Measurements from ENCODE around the gene GAL3ST1. TPM values are rescaled to one million over a fixed set of nuclear protein-coding genes. Genes with fewer than 3 reads are reported as not detected.

GAL3ST1 gene
- total and polyA plus RNA-seq, 2 donors (not counting 1 experiment from before 2014, with no cell fraction given): 0.70 TPM; not detected in 1

DNA sequence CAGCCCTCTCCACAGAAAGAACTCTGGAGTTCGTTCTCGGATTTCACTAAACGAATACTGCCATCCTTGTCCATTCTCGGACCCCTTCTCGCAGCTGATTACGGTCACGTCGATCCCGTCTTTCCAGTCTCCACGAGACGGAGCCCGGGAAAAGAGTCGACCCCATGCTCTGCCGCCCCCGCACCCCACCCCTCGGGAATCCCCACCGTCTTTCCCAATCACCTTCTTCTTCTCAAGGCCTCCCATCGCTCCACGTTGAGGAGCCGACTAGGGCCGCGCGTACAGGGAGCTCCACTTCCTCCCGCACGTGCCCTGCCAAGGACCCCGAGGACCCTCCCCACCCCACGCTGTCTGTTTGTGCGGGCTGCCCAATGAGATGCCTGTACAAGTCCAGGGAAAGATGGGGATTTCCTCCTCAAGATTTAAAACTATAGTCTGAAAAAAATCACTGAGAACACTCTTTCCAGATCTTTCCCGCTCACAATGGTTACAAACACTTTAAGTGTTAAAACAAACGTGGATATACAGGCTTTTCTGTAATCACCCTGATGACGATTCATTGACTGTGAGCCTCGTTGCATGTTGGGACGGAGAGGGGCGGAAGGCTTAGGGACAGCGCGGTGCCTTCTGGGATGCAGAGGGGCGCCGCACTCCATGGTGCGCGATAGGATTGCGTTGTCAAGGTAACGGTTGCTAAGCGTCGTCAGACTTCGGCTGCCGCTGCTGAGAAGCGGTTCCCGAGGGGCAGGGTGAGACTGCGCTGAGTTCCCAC lies 17.3 kb upstream of the GAL3ST1 start, which contains the start of gene PES1:
PES1 (minus strand) TSS at position 323 of the 772 bp plus-strand sequence; CDS start at position 246, 77 bp downstream.
- Histone ChIP-seq H3K9me3 (ENCODE audit: control extremely low read depth in 1 of 3, control insufficient read depth in 2 of 3, insufficient read depth in 1 of 3, low read length in 2 of 3) (no peaks in the 10 kb centered on the region), H2AFZ (ENCODE audit: insufficient read depth, low read depth, low read length, poor library complexity, severe bottlenecking) (peak within 1 kb of the TSS; percentile 78), H3K4me3 (ENCODE audit: control extremely low read depth in 1 of 5, extremely low read depth in 1 of 5, insufficient read depth in 1 of 5, low read depth in 2 of 5, low read length in 4 of 5) (peak within 1 kb of the TSS; percentile 81 to 95 (median 91)), H4K20me1 (ENCODE audit: control insufficient read depth, insufficient read depth, low read length, poor library complexity, severe bottlenecking) (peaks cover 23% of the 10 kb centered on the region), H3K36me3 (replicated peaks in 1 of 2; ENCODE audit: control extremely low read depth in 1 of 2, control insufficient read depth in 1 of 2, extremely low read depth in 1 of 2, insufficient read depth in 2 of 2, low read length in 1 of 2) (peaks cover 2 to 26% of the 10 kb centered on the region in 2 experiments), H3K27me3 (replicated peaks in 1 of 4; ENCODE audit: control extremely low read depth in 1 of 4, control insufficient read depth in 3 of 4, insufficient read depth in 4 of 4, low read length in 3 of 4) (peaks cover 0 to 2% (median under 1%) of the 10 kb centered on the region in 4 experiments), H3K4me1 (ENCODE audit: control insufficient read depth in 2 of 2, insufficient read depth in 2 of 2, low read length in 2 of 2) (peaks cover 14 to 22% of the 10 kb centered on the region in 2 donors), H3K4me2 (replicated peaks; ENCODE audit: low read depth, low read length, poor library complexity, severe bottlenecking) (peak within 1 kb of the TSS; percentile 92), H3K9ac (ENCODE audit: low read length) (peak within 1 kb of the TSS; percentile 89), H3K27ac (ENCODE audit: low read length in 2 of 2) (peak within 1 kb of the TSS; percentile 95 to 98), H3K79me2 (ENCODE audit: control insufficient read depth, insufficient read depth, low read length) (peaks cover 24% of the 10 kb centered on the region)
- no peaks in the 10 kb centered on the region for H3K4me1 Mint-ChIP-seq
- ChIA-PET POLR2A (interaction anchor here (0.5 to 1.3 kb wide), 4 partner anchors 15 to 90 kb away, joined by 3 to 4 read pairs (median 3); partner anchors contain the start of genes SLC35E4 and TCN2), CTCF (interaction anchor here (0.8 to 1.3 kb wide), 3 partner anchors 164 to 331 kb away, joined by 3 read pairs; partner anchors contain the start of gene RNF215)
- no peak within 1 kb of the TSS for H3K4me3 Mint-ChIP-seq
- H3K27me3 Mint-ChIP-seq: peaks cover 3% of the 10 kb centered on the region
- ATAC-seq (ENCODE audit: low read depth): peak; percentile 94
- TF ChIP-seq, protein P1, sequence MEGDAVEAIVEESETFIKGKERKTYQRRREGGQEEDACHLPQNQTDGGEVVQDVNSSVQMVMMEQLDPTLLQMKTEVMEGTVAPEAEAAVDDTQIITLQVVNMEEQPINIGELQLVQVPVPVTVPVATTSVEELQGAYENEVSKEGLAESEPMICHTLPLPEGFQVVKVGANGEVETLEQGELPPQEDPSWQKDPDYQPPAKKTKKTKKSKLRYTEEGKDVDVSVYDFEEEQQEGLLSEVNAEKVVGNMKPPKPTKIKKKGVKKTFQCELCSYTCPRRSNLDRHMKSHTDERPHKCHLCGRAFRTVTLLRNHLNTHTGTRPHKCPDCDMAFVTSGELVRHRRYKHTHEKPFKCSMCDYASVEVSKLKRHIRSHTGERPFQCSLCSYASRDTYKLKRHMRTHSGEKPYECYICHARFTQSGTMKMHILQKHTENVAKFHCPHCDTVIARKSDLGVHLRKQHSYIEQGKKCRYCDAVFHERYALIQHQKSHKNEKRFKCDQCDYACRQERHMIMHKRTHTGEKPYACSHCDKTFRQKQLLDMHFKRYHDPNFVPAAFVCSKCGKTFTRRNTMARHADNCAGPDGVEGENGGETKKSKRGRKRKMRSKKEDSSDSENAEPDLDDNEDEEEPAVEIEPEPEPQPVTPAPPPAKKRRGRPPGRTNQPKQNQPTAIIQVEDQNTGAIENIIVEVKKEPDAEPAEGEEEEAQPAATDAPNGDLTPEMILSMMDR (IDR thresholded peaks at IDR 0.05): no peak
- no peak for TF ChIP-seq EZH2 (IDR thresholded peaks at IDR 0.05; ENCODE audit: borderline replicate concordance, insufficient read depth, low read depth, low read length, poor library complexity, severe bottlenecking)
- no peaks in the 10 kb centered on the region for H3K9me3 Mint-ChIP-seq (ENCODE audit: insufficient read depth)
- intact Hi-C loops (cut with micrococcal nuclease): loop anchor here (1.0 to 10.0 kb wide), 12 partner anchors 16 to 1881 kb away; partner anchors contain the start of genes CASTOR1, DEPDC5, DUSP18 and FBXO7
- WGBS (ENCODE audit: insufficient coverage): under 1% methylated on average over 39 of the region's 49 CpGs
- DNase-seq: peak; percentile 99
- no peak within 1 kb of the TSS for H3K27ac Mint-ChIP-seq

Data from B cell (primary cell).